Gastrocnemius medialis (tissue), 4 donors: ENCODE measurements around the gene NAV2.

Source experiments
- CTCF ChIP-seq, 5 experiments: fragments of 450-650 bp in 3 of 5; fragments of 200-600 bp in 2 of 5; sonication (generic) in 2 of 5; IDR thresholded peaks in 4 of 5; conservative IDR thresholded peaks in 1 of 5; 1 replicate in 4 of 5; 2 replicates in 1 of 5; pipeline ENCODE4 v1.5.1; 2016 to 2019; ENCODE audit warnings: antibody characterized with exemption in 5 of 5, mild to moderate bottlenecking in 3 of 5, moderate library complexity in 3 of 5
- POLR2A ChIP-seq, 2 donors: fragments of 450-650 bp; IDR thresholded peaks; one replicate each; pipeline ENCODE4 v1.6.1; 2017; ENCODE audit warnings: antibody characterized with exemption in 2 of 2, mild to moderate bottlenecking in 2 of 2, moderate library complexity in 2 of 2

DNA sequence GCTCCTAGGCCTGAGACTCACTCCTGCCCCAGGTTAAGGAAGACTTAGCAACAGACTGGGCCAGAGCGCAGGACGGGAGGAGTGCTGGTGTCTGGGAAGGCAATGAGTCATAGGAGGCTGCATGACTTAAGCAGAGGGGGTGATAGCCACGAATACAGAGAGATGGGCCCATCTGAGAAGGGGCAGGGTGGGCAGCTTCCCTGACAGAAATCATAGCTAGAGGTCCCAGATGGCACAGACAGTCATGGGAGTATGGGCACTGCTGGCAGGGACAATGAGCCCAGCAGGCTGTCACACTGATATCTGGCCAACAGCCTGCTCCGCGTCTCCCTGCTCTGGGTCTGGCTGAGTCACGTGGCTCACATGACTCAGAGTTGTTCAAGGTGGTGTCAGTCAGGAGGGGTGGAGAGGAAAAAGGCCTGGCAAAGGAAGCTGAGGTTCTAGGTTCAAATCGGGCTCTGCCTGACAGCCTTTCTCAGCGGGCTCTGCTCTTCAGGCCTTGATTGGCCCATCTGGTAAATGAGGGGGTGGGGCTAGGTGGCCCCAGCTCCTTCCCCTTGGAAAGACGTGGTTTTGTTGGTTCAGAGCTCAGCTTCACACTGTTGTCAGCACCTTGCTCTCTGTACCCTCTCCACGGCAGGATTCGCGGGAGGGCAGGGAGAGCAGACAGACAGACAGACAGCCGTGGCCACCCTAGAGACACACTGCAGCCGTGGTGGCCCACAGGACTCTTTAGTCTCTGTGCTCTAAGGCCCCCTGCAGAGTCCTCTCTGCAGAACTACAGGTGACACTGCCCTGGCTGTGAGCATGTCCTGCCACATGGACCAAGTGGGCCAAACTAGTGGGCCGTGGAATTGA lies 399.9 kb downstream of the NAV2 start:
- TF ChIP-seq CTCF (IDR thresholded peaks at IDR 0.05 in 4 of 5, conservative IDR thresholded peaks at IDR 0.05 in 1 of 5): no peak
- no peak for TF ChIP-seq POLR2A (IDR thresholded peaks at IDR 0.05)
